OCI-LY1 (cell line): ENCODE data around the gene CDH4.

ENCODE experiments used
- H2AFZ ChIP-seq: fragments of 200-600 bp; sonication (generic), shearing (Covaris generic); 2 replicates; pipeline ENCODE4 v1.6.0; 2014; ENCODE audit warnings: antibody characterized with exemption, mild to moderate bottlenecking, low read length
- H3F3A ChIP-seq: fragments of 200-600 bp; sonication (generic), shearing (Covaris generic); 2 replicates; pipeline ENCODE4 v1.6.0; 2014; ENCODE audit warnings: mild to moderate bottlenecking, antibody characterized with exemption, low read length, moderate library complexity; ENCODE audit not compliant: insufficient read depth
- H3K27ac ChIP-seq: fragments of 200-600 bp; sonication (generic); 2 replicates; pipeline ENCODE4 v1.5.1; 2014; ENCODE audit warnings: low read length, mixed run types, mild to moderate bottlenecking, low read depth; ENCODE audit not compliant: poor library complexity, severe bottlenecking
- H3K27me3 ChIP-seq: fragments of 200-600 bp; sonication (generic); 2 replicates; pipeline ENCODE4 v1.6.0; 2014; ENCODE audit warnings: antibody characterized with exemption, mild to moderate bottlenecking, low read length, moderate library complexity; ENCODE audit not compliant: insufficient read depth
- H3K36me3 ChIP-seq: fragments of 200-600 bp; sonication (generic); 2 replicates; pipeline ENCODE4 v1.6.1; 2014; ENCODE audit warnings: mild to moderate bottlenecking, antibody characterized with exemption, low read length, moderate library complexity, mixed read lengths; ENCODE audit not compliant: insufficient read depth
- H3K4me1 ChIP-seq: fragments of 200-600 bp; sonication (generic); 2 replicates; pipeline ENCODE4 v1.5.1; 2014; ENCODE audit warnings: mild to moderate bottlenecking, low read length, moderate library complexity; ENCODE audit not compliant: insufficient read depth, severe bottlenecking
- H3K4me2 ChIP-seq: fragments of 200-600 bp; sonication (generic), shearing (Covaris generic); 2 replicates; pipeline ENCODE4 v1.6.1; 2014; ENCODE audit warnings: low read length
- H3K4me3 ChIP-seq: fragments of 200-600 bp; sonication (generic); 2 replicates; pipeline ENCODE4 v1.5.1; 2014; ENCODE audit warnings: low read length, low read depth, mild to moderate bottlenecking, mixed read lengths; ENCODE audit not compliant: poor library complexity, severe bottlenecking
- H3K79me2 ChIP-seq: fragments of 200-600 bp; shearing (Covaris generic); 2 replicates; pipeline ENCODE4 v1.6.1; 2016; ENCODE audit warnings: mixed run types, low read length, mixed read lengths; ENCODE audit not compliant: insufficient read depth
- H3K9ac ChIP-seq: fragments of 200-600 bp; sonication (generic), shearing (Covaris generic); 2 replicates; pipeline ENCODE4 v1.6.1; 2014; ENCODE audit warnings: mild to moderate bottlenecking, low read length, mixed read lengths
- H3K9me2 ChIP-seq: fragments of 200-600 bp; sonication (generic), shearing (Covaris generic); 2 replicates; pipeline ENCODE4 v1.6.1; 2014; ENCODE audit warnings: low read depth, mild to moderate bottlenecking, low read length, mixed read lengths
- H3K9me3 ChIP-seq: fragments of 200-600 bp; shearing (Covaris generic); 2 replicates; pipeline ENCODE4 v1.6.1; 2014; ENCODE audit warnings: low read length, mixed read lengths
- H4K20me1 ChIP-seq: fragments of 200-600 bp; sonication (generic), shearing (Covaris generic); 2 replicates; pipeline ENCODE4 v1.6.0; 2016; ENCODE audit warnings: mild to moderate bottlenecking, low read length; ENCODE audit not compliant: insufficient read depth
- EZH2 ChIP-seq: fragments of 200-600 bp; sonication (generic), shearing (Covaris generic); IDR thresholded peaks from 2 replicates; pipeline ENCODE4 v1.8.0; 2017; ENCODE audit warnings: borderline replicate concordance, mixed run types, mild to moderate bottlenecking, antibody characterized with exemption, low read length, moderate library complexity, mixed read lengths
- TF ChIP-seq, protein P1 (sequence below): fragments of 200-600 bp; sonication (generic), shearing (Covaris generic); IDR thresholded peaks from 2 replicates; pipeline ENCODE4 v1.5.1; 2017; ENCODE audit warnings: mild to moderate bottlenecking, antibody characterized with exemption, low read length, moderate library complexity, mixed read lengths

The CDH4 gene

GRCh38 chr20:61745397-61746146 is 493.5 kb downstream of the CDH4 start:
- H3K4me2 ChIP-seq: no peak overlapping the region
- H3K4me1 ChIP-seq: no peaks in the 10 kb centered on the region
- TF ChIP-seq, protein P1, sequence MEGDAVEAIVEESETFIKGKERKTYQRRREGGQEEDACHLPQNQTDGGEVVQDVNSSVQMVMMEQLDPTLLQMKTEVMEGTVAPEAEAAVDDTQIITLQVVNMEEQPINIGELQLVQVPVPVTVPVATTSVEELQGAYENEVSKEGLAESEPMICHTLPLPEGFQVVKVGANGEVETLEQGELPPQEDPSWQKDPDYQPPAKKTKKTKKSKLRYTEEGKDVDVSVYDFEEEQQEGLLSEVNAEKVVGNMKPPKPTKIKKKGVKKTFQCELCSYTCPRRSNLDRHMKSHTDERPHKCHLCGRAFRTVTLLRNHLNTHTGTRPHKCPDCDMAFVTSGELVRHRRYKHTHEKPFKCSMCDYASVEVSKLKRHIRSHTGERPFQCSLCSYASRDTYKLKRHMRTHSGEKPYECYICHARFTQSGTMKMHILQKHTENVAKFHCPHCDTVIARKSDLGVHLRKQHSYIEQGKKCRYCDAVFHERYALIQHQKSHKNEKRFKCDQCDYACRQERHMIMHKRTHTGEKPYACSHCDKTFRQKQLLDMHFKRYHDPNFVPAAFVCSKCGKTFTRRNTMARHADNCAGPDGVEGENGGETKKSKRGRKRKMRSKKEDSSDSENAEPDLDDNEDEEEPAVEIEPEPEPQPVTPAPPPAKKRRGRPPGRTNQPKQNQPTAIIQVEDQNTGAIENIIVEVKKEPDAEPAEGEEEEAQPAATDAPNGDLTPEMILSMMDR: no peak
- no peak for TF ChIP-seq EZH2

DNA sequence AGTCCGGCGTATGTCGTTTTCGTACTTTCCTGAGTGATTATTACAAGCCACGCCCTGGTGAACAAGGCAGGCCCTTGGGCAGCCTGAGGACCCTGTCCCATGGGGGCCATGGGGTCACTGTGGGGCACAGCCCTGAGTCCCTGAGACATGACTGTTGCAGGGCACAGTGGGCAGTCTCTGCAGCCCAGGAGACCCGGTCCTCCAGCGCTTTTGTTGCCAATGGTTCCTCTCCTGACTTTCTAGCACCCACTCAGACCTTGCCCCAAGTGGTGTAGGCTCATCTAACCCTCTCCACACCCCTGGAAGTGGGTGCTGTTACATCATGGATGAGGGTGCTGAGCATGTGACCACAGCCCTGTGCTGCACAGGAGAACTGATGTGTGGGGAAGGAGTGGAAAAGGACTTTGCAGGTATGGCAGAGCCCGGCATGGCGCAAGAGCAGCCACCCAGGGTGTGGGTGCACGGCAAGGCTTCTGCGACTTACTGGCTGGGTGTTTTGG is 494.1 kb downstream of the CDH4 start:
- Histone ChIP-seq H3K27me3 (peaks cover 6% of the 10 kb centered on the region; the same call in 1 of the 2 replicates), H3K36me3 (no peaks in the 10 kb centered on the region), H3F3A (no peaks in the 10 kb centered on the region), H4K20me1 (no peaks in the 10 kb centered on the region), H3K4me3 (no peak overlapping the region), H3K79me2 (no peaks in the 10 kb centered on the region), H3K9me3 (no peaks in the 10 kb centered on the region), H3K27ac (no peak overlapping the region), H3K4me2 (no peak overlapping the region), H3K4me1 (no peaks in the 10 kb centered on the region), H3K9me2 (no peaks in the 10 kb centered on the region), H2AFZ (no peak overlapping the region), H3K9ac (no peak overlapping the region)
- TF ChIP-seq, protein P1: no peak
- TF ChIP-seq EZH2: no peak

More at GRCh38 chr20:61745397-61746146, 493.5 kb downstream of the CDH4 start:
- no peaks in the 10 kb centered on the region for H3K36me3 ChIP-seq
- no peak overlapping the region for H3K4me3 ChIP-seq
- H3K9ac ChIP-seq: no peak overlapping the region
- H3K9me2 ChIP-seq: no peaks in the 10 kb centered on the region
- no peak overlapping the region for H3K27ac ChIP-seq
- H3K79me2 ChIP-seq: no peaks in the 10 kb centered on the region
- peaks cover 6% of the 10 kb centered on the region; the same call in 1 of the 2 replicates for H3K27me3 ChIP-seq
- no peak overlapping the region for H2AFZ ChIP-seq
- H3K9me3 ChIP-seq: no peaks in the 10 kb centered on the region
- H3F3A ChIP-seq: no peaks in the 10 kb centered on the region
- H4K20me1 ChIP-seq: no peaks in the 10 kb centered on the region

- Histone ChIP-seq H3K27ac (no peak overlapping the region), H4K20me1 (no peaks in the 10 kb centered on the region), H3K9ac (no peak overlapping the region), H3K9me2 (no peaks in the 10 kb centered on the region), H3K27me3 (peaks cover 6% of the 10 kb centered on the region; the same call in 1 of the 2 replicates), H3K79me2 (no peaks in the 10 kb centered on the region), H2AFZ (no peak overlapping the region), H3F3A (no peaks in the 10 kb centered on the region), H3K4me2 (no peak overlapping the region), H3K4me1 (no peaks in the 10 kb centered on the region), H3K36me3 (no peaks in the 10 kb centered on the region), H3K9me3 (no peaks in the 10 kb centered on the region), H3K4me3 (no peak overlapping the region)
- no peak for TF ChIP-seq EZH2
- TF ChIP-seq, protein P1: no peak
Measured at GRCh38 chr20:61746781-61747180, 494.7 kb downstream of the CDH4 start.
